ENCODE results near the gene MAD1L1.

- TF ChIP-seq ISL1 (CRISPR knock-in tag; IDR thresholded peaks at IDR 0.05) (no peak), CREB5 (CRISPR knock-in tag; IDR thresholded peaks at IDR 0.05; ENCODE audit: low read depth) (no peak), SNAI2 (CRISPR knock-in tag; IDR thresholded peaks at IDR 0.05) (no peak)
- TF ChIP-seq, protein P1, sequence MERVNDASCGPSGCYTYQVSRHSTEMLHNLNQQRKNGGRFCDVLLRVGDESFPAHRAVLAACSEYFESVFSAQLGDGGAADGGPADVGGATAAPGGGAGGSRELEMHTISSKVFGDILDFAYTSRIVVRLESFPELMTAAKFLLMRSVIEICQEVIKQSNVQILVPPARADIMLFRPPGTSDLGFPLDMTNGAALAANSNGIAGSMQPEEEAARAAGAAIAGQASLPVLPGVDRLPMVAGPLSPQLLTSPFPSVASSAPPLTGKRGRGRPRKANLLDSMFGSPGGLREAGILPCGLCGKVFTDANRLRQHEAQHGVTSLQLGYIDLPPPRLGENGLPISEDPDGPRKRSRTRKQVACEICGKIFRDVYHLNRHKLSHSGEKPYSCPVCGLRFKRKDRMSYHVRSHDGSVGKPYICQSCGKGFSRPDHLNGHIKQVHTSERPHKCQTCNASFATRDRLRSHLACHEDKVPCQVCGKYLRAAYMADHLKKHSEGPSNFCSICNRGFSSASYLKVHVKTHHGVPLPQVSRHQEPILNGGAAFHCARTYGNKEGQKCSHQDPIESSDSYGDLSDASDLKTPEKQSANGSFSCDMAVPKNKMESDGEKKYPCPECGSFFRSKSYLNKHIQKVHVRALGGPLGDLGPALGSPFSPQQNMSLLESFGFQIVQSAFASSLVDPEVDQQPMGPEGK (CRISPR knock-in tag; IDR thresholded peaks at IDR 0.05; ENCODE audit: borderline replicate concordance) = no peak
- TF ChIP-seq, protein P2, sequence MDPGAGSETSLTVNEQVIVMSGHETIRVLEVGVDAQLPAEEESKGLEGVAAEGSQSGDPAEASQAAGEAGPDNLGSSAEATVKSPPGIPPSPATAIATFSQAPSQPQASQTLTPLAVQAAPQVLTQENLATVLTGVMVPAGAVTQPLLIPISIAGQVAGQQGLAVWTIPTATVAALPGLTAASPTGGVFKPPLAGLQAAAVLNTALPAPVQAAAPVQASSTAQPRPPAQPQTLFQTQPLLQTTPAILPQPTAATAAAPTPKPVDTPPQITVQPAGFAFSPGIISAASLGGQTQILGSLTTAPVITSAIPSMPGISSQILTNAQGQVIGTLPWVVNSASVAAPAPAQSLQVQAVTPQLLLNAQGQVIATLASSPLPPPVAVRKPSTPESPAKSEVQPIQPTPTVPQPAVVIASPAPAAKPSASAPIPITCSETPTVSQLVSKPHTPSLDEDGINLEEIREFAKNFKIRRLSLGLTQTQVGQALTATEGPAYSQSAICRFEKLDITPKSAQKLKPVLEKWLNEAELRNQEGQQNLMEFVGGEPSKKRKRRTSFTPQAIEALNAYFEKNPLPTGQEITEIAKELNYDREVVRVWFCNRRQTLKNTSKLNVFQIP (CRISPR knock-in tag; IDR thresholded peaks at IDR 0.05; ENCODE audit: borderline replicate concordance, low read depth) = no peak
Measured at GRCh38 chr7:2141021-2141410, 91.7 kb downstream of the MAD1L1 start.

All from SK-N-SH treated with all-trans-retinoic acid at 6 μM for 48 hours (cell line).